CD4-positive, alpha-beta memory T cell (primary cell): ENCODE measurements around the gene HS2ST1. TPM values are rescaled to one million over a fixed set of nuclear protein-coding genes. Genes with fewer than 3 reads are reported as not detected.
A peak's percentile ranks its signal among the peaks of the same experiment; 100 is the strongest.

ENCODE experiments used
- CTCF ChIA-PET: fragments of 350-600 bp; sonication (Branson Sonifier 250); formaldehyde crosslinking; loops from one replicate; lab custom pipeline; 2021; ENCODE audit warnings: inconsistent platforms; ENCODE audit not compliant: partially characterized antibody; lab: Charles Lee
- POLR2A ChIA-PET: fragments of 350-600 bp; sonication (Branson Sonifier 250); formaldehyde crosslinking; loops from one replicate; lab custom pipeline; 2021; ENCODE audit not compliant: partially characterized antibody; lab: Charles Lee
- DNase-seq, 5 donors: peaks; one replicate each; pipeline versions ENCODE4 v3.0.0 to v3.0.0-alpha.2; 2020 to 2022; ENCODE audit warnings: mixed read lengths in 1 of 5
- H3K27ac ChIP-seq: one replicate; pipeline ENCODE4 v1.7.0; 2013; ENCODE audit warnings: low read depth, low read length
- H3K27me3 ChIP-seq: 2 replicates; pipeline ENCODE4 v1.7.0; 2013; ENCODE audit warnings: mild to moderate bottlenecking, low read length, moderate library complexity; ENCODE audit not compliant: insufficient read depth
- H3K36me3 ChIP-seq: 2 replicates; pipeline ENCODE4 v1.7.0; 2013; ENCODE audit warnings: mild to moderate bottlenecking, low read length, moderate library complexity; ENCODE audit not compliant: insufficient read depth
- H3K4me1 ChIP-seq: 2 replicates; pipeline ENCODE4 v1.7.0; 2013; ENCODE audit warnings: mild to moderate bottlenecking, low read length, moderate library complexity; ENCODE audit not compliant: insufficient read depth
- H3K4me3 ChIP-seq, 2 donors: one replicate each; pipeline ENCODE4 v1.7.0; 2013; ENCODE audit warnings: low read length in 2 of 2, mild to moderate bottlenecking in 1 of 2
- H3K9me3 ChIP-seq, 2 donors: one replicate each; pipeline ENCODE4 v1.7.0; 2013; ENCODE audit warnings: low read length in 2 of 2, control low read depth in 1 of 2; ENCODE audit not compliant: control insufficient read depth in 1 of 2
- H3K27ac Mint-ChIP-seq, 7 donors: one replicate each; pipeline ENCODE4 v1.8.0; 2020 to 2021; ENCODE audit warnings: mixed read lengths in 7 of 7, mild to moderate bottlenecking in 6 of 7, inconsistent platforms in 3 of 7, moderate library complexity in 3 of 7
- H3K27me3 Mint-ChIP-seq, 2 donors: one replicate each; pipeline ENCODE4 v1.8.0; 2020 to 2021; ENCODE audit warnings: mixed read lengths in 2 of 2
- H3K36me3 Mint-ChIP-seq, 2 donors: one replicate each; pipeline ENCODE4 v1.8.0; 2020 to 2021; ENCODE audit warnings: mixed read lengths in 2 of 2, inconsistent platforms in 1 of 2, mild to moderate bottlenecking in 1 of 2
- H3K4me1 Mint-ChIP-seq, 4 donors: one replicate each; pipeline ENCODE4 v1.8.0; 2020 to 2021; ENCODE audit warnings: mixed read lengths in 4 of 4, mild to moderate bottlenecking in 1 of 4
- H3K4me3 Mint-ChIP-seq, 8 donors: one replicate each; pipeline ENCODE4 v1.8.0; 2020 to 2021; ENCODE audit warnings: mixed read lengths in 8 of 8, mild to moderate bottlenecking in 7 of 8, moderate library complexity in 6 of 8, inconsistent platforms in 3 of 8
- H3K9me3 Mint-ChIP-seq, 8 donors: one replicate each; pipeline ENCODE4 v1.8.0; 2020 to 2021; ENCODE audit warnings: mixed read lengths in 8 of 8, mild to moderate bottlenecking in 5 of 8, inconsistent platforms in 3 of 8, moderate library complexity in 1 of 8
- intact Hi-C: fragments of 100-400 bp; cut with micrococcal nuclease; formaldehyde crosslinking; loops from one replicate; pipeline ENCODE4 v1.15.1; 2023
- polyA plus RNA-seq, 2 donors: library from polyadenylated mRNA; unstranded; fragments of 300-500 nt; fragmentation: Illumina TruSeq; gene quantifications; one replicate each; pipeline ENCODE4 v1.2.3, GENCODE V29; 2021
- total RNA-seq, 2 experiments: library from RNA; stranded (reverse); gene quantifications; one replicate each; pipeline ENCODE4 v1.2.3, GENCODE V29; 2021

The HS2ST1 gene
- total and polyA plus RNA-seq, 4 experiments from 2014 or later: 5.4 to 15.8 (median 11.2) TPM

GRCh38 chr1:87089070-87089736 lies 174.8 kb downstream of the HS2ST1 start:
- ChIA-PET POLR2A (no interaction called here), CTCF (no interaction called here)

GRCh38 chr1:87089823-87090222 lies 175.4 kb downstream of the HS2ST1 start:
- ChIA-PET CTCF (no interaction called here), POLR2A (no interaction called here)
- Histone ChIP-seq H3K9me3 (no peaks in the 10 kb centered on the region), H3K4me3 (no peak overlapping the region), H3K27ac (no peak overlapping the region), H3K4me1 (no peaks in the 10 kb centered on the region), H3K36me3 (peaks cover 3% of the 10 kb centered on the region), H3K27me3 (no peaks in the 10 kb centered on the region)
- H3K4me3 Mint-ChIP-seq: no peak overlapping the region
- H3K4me1 Mint-ChIP-seq: peaks cover 0 to 2% (median 0%) of the 10 kb centered on the region in 4 donors
- H3K27me3 Mint-ChIP-seq: no peaks in the 10 kb centered on the region
- DNase-seq: no peak
- H3K36me3 Mint-ChIP-seq: peaks cover 1 to 8% of the 10 kb centered on the region in 2 donors
- no peaks in the 10 kb centered on the region for H3K9me3 Mint-ChIP-seq
- peak overlapping the region in 2 of 7 donors; percentile 10 to 13 for H3K27ac Mint-ChIP-seq
- intact Hi-C loops: loop anchor here (10.0 kb wide), 2 partner anchors 175 to 615 kb away; partner anchors contain the start of genes HS2ST1 and SELENOF

More at GRCh38 chr1:87089070-87089736, 174.8 kb downstream of the HS2ST1 start:
- Histone ChIP-seq H3K9me3 (no peaks in the 10 kb centered on the region), H3K27ac (no peak overlapping the region), H3K27me3 (no peaks in the 10 kb centered on the region), H3K4me1 (no peaks in the 10 kb centered on the region), H3K4me3 (no peak overlapping the region), H3K36me3 (peaks cover 3% of the 10 kb centered on the region)
- intact Hi-C loops: loop anchor here (10.0 kb wide), 2 partner anchors 174 to 614 kb away; partner anchors contain the start of genes HS2ST1 and SELENOF
- no peaks in the 10 kb centered on the region for H3K9me3 Mint-ChIP-seq
- no peaks in the 10 kb centered on the region for H3K27me3 Mint-ChIP-seq
- H3K4me3 Mint-ChIP-seq: no peak overlapping the region
- no peak for DNase-seq
- H3K4me1 Mint-ChIP-seq: peaks cover 0 to 2% (median 0%) of the 10 kb centered on the region in 4 donors
- H3K36me3 Mint-ChIP-seq: peaks cover 1 to 8% of the 10 kb centered on the region in 2 donors
- H3K27ac Mint-ChIP-seq: peak overlapping the region in 2 of 7 donors; percentile 13 to 40

GRCh38 chr1:87091425-87091824 lies 177.0 kb downstream of the HS2ST1 start:
- Histone ChIP-seq H3K36me3 (peaks cover 3% of the 10 kb centered on the region), H3K9me3 (no peaks in the 10 kb centered on the region), H3K4me1 (no peaks in the 10 kb centered on the region), H3K4me3 (no peak overlapping the region), H3K27me3 (no peaks in the 10 kb centered on the region), H3K27ac (no peak overlapping the region)
- Mint-ChIP-seq H3K27ac (no peak overlapping the region), H3K36me3 (peaks cover 3 to 10% of the 10 kb centered on the region in 2 donors), H3K4me3 (no peak overlapping the region), H3K4me1 (peaks cover 0 to 2% (median 0%) of the 10 kb centered on the region in 4 donors), H3K27me3 (no peaks in the 10 kb centered on the region), H3K9me3 (no peaks in the 10 kb centered on the region)
- intact Hi-C loops: no loop called here
- no peak for DNase-seq
- CTCF ChIA-PET: no interaction called here
- POLR2A ChIA-PET: no interaction called here

GRCh38 chr1:87092846-87093245 lies 178.4 kb downstream of the HS2ST1 start:
- no peak for DNase-seq
- CTCF ChIA-PET: interaction anchor here (6.2 kb wide), 1 partner anchor 9 kb away, joined by 40 read pairs; no protein-coding TSS in a partner anchor
- Mint-ChIP-seq H3K9me3 (no peaks in the 10 kb centered on the region), H3K27ac (no peak overlapping the region), H3K27me3 (no peaks in the 10 kb centered on the region), H3K4me3 (no peak overlapping the region), H3K36me3 (peaks cover 10 to 20% of the 10 kb centered on the region in 2 donors), H3K4me1 (peaks cover 0 to 2% (median 0%) of the 10 kb centered on the region in 4 donors)
- Histone ChIP-seq H3K36me3 (peaks cover 3% of the 10 kb centered on the region), H3K27ac (no peak overlapping the region), H3K27me3 (no peaks in the 10 kb centered on the region), H3K4me3 (no peak overlapping the region), H3K4me1 (no peaks in the 10 kb centered on the region), H3K9me3 (no peaks in the 10 kb centered on the region)
- POLR2A ChIA-PET: no interaction called here
- intact Hi-C loops: no loop called here

- no peaks in the 10 kb centered on the region for H3K9me3 ChIP-seq
- Mint-ChIP-seq H3K4me3 (no peak overlapping the region), H3K27me3 (no peaks in the 10 kb centered on the region), H3K36me3 (peaks cover 12 to 21% of the 10 kb centered on the region in 2 donors), H3K27ac (no peak overlapping the region), H3K9me3 (no peaks in the 10 kb centered on the region), H3K4me1 (peaks cover 0 to 2% (median 0%) of the 10 kb centered on the region in 4 donors)
- CTCF ChIA-PET: interaction anchor here (1.0 to 6.2 kb wide), 2 partner anchors 9 to 40 kb away, joined by 3 to 40 read pairs; no protein-coding TSS in a partner anchor
- no peak overlapping the region for H3K4me3 ChIP-seq
- no peaks in the 10 kb centered on the region for H3K27me3 ChIP-seq
- DNase-seq: no peak
- peaks cover 3% of the 10 kb centered on the region for H3K36me3 ChIP-seq
- no peak overlapping the region for H3K27ac ChIP-seq
- intact Hi-C loops: no loop called here
- no peaks in the 10 kb centered on the region for H3K4me1 ChIP-seq
- POLR2A ChIA-PET: no interaction called here
These were observed 178.9 kb downstream of the HS2ST1 start for GRCh38 chr1:87093286-87093685.

GRCh38 chr1:87094238-87094637 lies 179.8 kb downstream of the HS2ST1 start:
- Histone ChIP-seq H3K4me3 (no peak overlapping the region), H3K36me3 (peaks cover 3% of the 10 kb centered on the region), H3K4me1 (no peaks in the 10 kb centered on the region), H3K9me3 (no peaks in the 10 kb centered on the region), H3K27me3 (no peaks in the 10 kb centered on the region), H3K27ac (no peak overlapping the region)
- Mint-ChIP-seq H3K4me1 (peaks cover 0 to 2% (median 0%) of the 10 kb centered on the region in 4 donors), H3K9me3 (no peaks in the 10 kb centered on the region), H3K27ac (no peak overlapping the region), H3K36me3 (peaks cover 13 to 24% of the 10 kb centered on the region in 2 donors), H3K27me3 (no peaks in the 10 kb centered on the region), H3K4me3 (no peak overlapping the region)
- no peak for DNase-seq
- ChIA-PET CTCF (interaction anchor here (1.0 to 6.2 kb wide), 2 partner anchors 10 to 40 kb away, joined by 3 to 40 read pairs; no protein-coding TSS in a partner anchor), POLR2A (interaction anchor here (0.6 kb wide), 1 partner anchor 1899 kb away, joined by 3 read pairs; no protein-coding TSS in a partner anchor)
- intact Hi-C loops: no loop called here

GRCh38 chr1:87100271-87100670 lies 185.8 kb downstream of the HS2ST1 start:
- Histone ChIP-seq H3K4me3 (no peak overlapping the region), H3K36me3 (no peaks in the 10 kb centered on the region), H3K27me3 (no peaks in the 10 kb centered on the region), H3K4me1 (no peaks in the 10 kb centered on the region), H3K9me3 (peaks cover 0 to 4% of the 10 kb centered on the region in 2 donors), H3K27ac (no peak overlapping the region)
- no peak for DNase-seq
- Mint-ChIP-seq H3K36me3 (peaks cover 32 to 54% of the 10 kb centered on the region in 2 donors), H3K27me3 (no peaks in the 10 kb centered on the region), H3K9me3 (peaks cover 0 to 10% (median 4%) of the 10 kb centered on the region in 8 donors), H3K4me3 (no peak overlapping the region), H3K27ac (peak overlapping the region in 1 of 7 donors; percentile 61), H3K4me1 (no peaks in the 10 kb centered on the region)
- CTCF ChIA-PET: no interaction called here
- POLR2A ChIA-PET: no interaction called here
- intact Hi-C loops: no loop called here
